ENCODE data around the gene ATXN1L.

The ATXN1L gene

DNA sequence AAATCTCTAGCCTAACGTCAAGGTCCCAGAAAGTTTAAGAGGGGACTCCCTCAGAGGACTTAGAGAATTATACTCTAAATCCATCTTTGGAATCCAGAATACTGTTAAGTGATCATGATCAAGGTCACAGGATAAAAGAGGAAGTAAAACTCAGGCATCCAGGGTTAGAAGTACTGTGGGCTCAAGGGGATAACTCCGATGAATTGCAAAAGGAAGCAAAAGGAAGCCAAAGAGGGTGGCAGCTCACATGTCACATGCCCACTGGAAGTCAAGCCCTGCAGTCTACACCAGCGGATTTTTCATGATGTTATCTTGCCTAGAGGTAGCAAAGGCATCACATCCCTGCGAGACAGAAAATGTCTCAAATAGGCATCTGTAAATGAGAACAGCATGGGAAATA is 34.4 kb downstream of the ATXN1L start:
- CTCF ChIA-PET = no interaction called here
- POLR2A ChIA-PET = no interaction called here
- no peak for DNase-seq (ENCODE audit: extremely low spot score)
- no peak for TF ChIP-seq FOXA1 (IDR thresholded peaks at IDR 0.05)
- no peak for TF ChIP-seq LEF1 (IDR thresholded peaks at IDR 0.05; ENCODE audit: borderline replicate concordance)
- no peak for TF ChIP-seq CTBP1 (IDR thresholded peaks at IDR 0.05; ENCODE audit: borderline replicate concordance)
- TF ChIP-seq FOXM1 (IDR thresholded peaks at IDR 0.05; ENCODE audit: borderline replicate concordance) = no peak
- TF ChIP-seq ZNF384 (IDR thresholded peaks at IDR 0.05) = no peak
- TF ChIP-seq TARDBP (IDR thresholded peaks at IDR 0.05) = no peak
- no peak for TF ChIP-seq FOXK2 (IDR thresholded peaks at IDR 0.05)
- no peak for TF ChIP-seq NFRKB (IDR thresholded peaks at IDR 0.05)
- no peak for TF ChIP-seq SUZ12 (IDR thresholded peaks at IDR 0.05)
- no peak for TF ChIP-seq BHLHE40 (IDR thresholded peaks at IDR 0.05; ENCODE audit: borderline replicate concordance)
- TF ChIP-seq PKNOX1 (IDR thresholded peaks at IDR 0.05) = no peak
- no peak for TF ChIP-seq SP1 (IDR thresholded peaks at IDR 0.05)

DNA sequence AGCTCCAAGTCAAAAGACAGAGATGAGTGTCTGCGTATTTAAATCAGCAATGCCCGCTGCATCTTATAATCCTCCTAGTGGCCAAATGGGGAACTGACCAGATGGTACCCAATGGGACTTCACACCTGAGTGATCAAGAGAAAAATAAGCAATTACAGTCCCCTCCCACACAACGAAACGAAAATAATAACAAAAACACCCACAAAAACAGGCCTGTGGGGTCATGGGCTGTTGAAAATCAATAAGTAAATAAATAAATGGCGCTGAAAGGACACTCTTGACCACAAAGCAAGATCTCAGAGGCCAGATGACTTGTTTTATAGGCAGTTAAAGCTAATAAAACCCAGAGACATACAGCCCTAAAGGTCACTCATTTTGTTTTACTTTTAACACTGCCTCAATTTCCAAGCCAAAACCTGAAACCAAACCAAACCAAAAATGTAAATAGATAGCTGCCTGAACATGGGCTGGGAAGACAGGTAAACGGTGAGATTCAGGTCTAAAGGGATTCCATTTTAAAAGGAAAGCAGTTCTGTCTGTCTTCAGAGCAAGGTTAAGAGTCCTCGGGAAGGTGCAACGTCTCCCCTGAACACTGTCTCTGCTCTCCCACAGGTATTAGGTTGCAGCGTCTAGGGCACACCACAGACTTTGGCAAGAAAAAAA is 36.9 kb downstream of the ATXN1L start:
- POLR2A ChIA-PET = interaction anchor here (0.6 to 3.5 kb wide), 9 partner anchors 10 to 211 kb away, joined by 3 to 19 read pairs (median 4); partner anchors contain the start of genes AP1G1, ATXN1L, DHX38 and IST1
- CTCF ChIA-PET = interaction anchor here (0.7 to 2.4 kb wide), 17 partner anchors 10 to 201 kb away, joined by 3 to 14 read pairs (median 3); partner anchors contain the start of gene ATXN1L
- peak; percentile 69 for DNase-seq (ENCODE audit: extremely low spot score)
- 0 out of 2 replicates have a peak, but pooled peaks have one; percentile 14 for TF ChIP-seq CTBP1 (IDR thresholded peaks at IDR 0.05; ENCODE audit: borderline replicate concordance)
- TF ChIP-seq ELF4 (IDR thresholded peaks at IDR 0.05) = no peak

GRCh38 chr16:71883168-71883848 is 37.5 kb downstream of the ATXN1L start:
- ChIA-PET CTCF (interaction anchor here (0.7 to 2.4 kb wide), 13 partner anchors 9 to 91 kb away, joined by 3 to 14 read pairs (median 3); partner anchors contain the start of gene ATXN1L), POLR2A (interaction anchor here (0.6 to 3.5 kb wide), 10 partner anchors 9 to 210 kb away, joined by 3 to 19 read pairs (median 4); partner anchors contain the start of genes AP1G1, ATXN1L, DHX38 and IST1)
- TF ChIP-seq CTBP1 (IDR thresholded peaks at IDR 0.05; ENCODE audit: borderline replicate concordance) = no peak
- peak; percentile 30 for DNase-seq (ENCODE audit: extremely low spot score)

DNA sequence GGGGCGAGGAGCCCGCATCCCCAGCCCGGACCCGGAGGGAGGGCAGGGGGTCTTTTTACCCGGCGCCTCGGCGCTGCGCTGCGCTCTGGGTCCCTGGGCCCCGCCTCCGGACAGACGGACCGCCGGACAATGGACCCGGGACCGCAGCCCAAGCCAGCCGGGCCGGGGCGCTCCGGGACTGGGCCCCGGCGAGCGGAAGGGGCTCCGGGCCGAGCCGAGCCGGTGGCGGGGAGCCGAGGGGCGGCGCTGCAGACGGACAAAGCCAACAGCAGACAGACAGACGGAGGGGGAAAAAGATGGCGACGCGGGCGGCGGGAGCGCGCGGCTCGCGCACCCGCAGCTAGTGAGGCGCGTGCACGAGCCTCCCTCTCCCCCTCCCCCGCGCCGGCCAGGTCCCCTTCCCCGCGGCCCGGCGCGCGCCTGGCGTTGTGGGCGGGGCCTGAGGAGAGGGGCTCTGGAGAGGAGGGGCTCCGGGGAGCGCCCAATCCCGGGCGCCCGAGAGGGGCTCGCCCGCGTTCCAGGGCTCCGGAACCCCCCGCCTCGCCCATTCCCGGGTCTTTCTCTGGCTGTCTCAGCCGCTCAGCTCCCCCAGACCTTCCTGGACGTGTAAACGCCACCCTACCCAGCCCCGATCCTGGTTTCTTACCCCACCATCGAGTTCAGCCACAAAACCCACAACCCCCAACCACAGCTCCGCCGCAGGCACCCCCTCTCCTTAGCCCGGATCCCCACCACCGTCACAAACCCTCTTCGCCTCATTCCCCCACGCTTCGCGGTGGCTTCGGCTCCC is 38.3 kb downstream of the ATXN1L start, which contains the start of gene ZNF821:
Gene ZNF821, minus strand, starts transcription at position 334 of the 790 bp plus-strand sequence. CDS start 4,236 bp downstream, outside the sequence.
- peak; percentile 83 for TF ChIP-seq L3MBTL2 (conservative IDR thresholded peaks at IDR 0.05)
- TF ChIP-seq ELF4 (IDR thresholded peaks at IDR 0.05) = no peak
- POLR2A ChIA-PET = interaction anchor here (0.6 to 3.5 kb wide), 10 partner anchors 9 to 210 kb away, joined by 3 to 19 read pairs (median 4); partner anchors contain the start of genes AP1G1, ATXN1L, DHX38 and IST1
- CTCF ChIA-PET = interaction anchor here (0.6 to 2.4 kb wide), 5 partner anchors 11 to 239 kb away, joined by 3 to 14 read pairs (median 8); no protein-coding TSS in a partner anchor
- peak; percentile 90 for DNase-seq (ENCODE audit: extremely low spot score)

GRCh38 chr16:71885261-71885650 is 39.5 kb downstream of the ATXN1L start:
- TF ChIP-seq ARNT (IDR thresholded peaks at IDR 0.05) = no peak
- TF ChIP-seq FOXK2 (IDR thresholded peaks at IDR 0.05) = no peak
- no peak for TF ChIP-seq BHLHE40 (IDR thresholded peaks at IDR 0.05; ENCODE audit: borderline replicate concordance)
- no peak for TF ChIP-seq LEF1 (IDR thresholded peaks at IDR 0.05; ENCODE audit: borderline replicate concordance)
- TF ChIP-seq SUZ12 (IDR thresholded peaks at IDR 0.05) = no peak
- ChIA-PET CTCF (interaction anchor here (0.6 kb wide), 1 partner anchor 139 kb away, joined by 3 read pairs; no protein-coding TSS in a partner anchor), POLR2A (interaction anchor here (1.3 kb wide), 1 partner anchor 9 kb away, joined by 5 read pairs; no protein-coding TSS in a partner anchor)
- DNase-seq (ENCODE audit: extremely low spot score) = no peak

GRCh38 chr16:71889147-71889546 is 43.4 kb downstream of the ATXN1L start:
- no peak for DNase-seq (ENCODE audit: extremely low spot score)
- CTCF ChIA-PET = no interaction called here
- POLR2A ChIA-PET = no interaction called here
- TF ChIP-seq HDGF (IDR thresholded peaks at IDR 0.05; ENCODE audit: borderline replicate concordance) (no peak), PKNOX1 (IDR thresholded peaks at IDR 0.05) (no peak), SUZ12 (IDR thresholded peaks at IDR 0.05) (no peak), FOXA1 (IDR thresholded peaks at IDR 0.05) (no peak), ELF4 (IDR thresholded peaks at IDR 0.05) (no peak), ARNT (IDR thresholded peaks at IDR 0.05) (no peak), LEF1 (IDR thresholded peaks at IDR 0.05; ENCODE audit: borderline replicate concordance) (no peak), TARDBP (IDR thresholded peaks at IDR 0.05) (no peak), CTBP1 (IDR thresholded peaks at IDR 0.05; ENCODE audit: borderline replicate concordance) (no peak), L3MBTL2 (conservative IDR thresholded peaks at IDR 0.05) (no peak), ZNF384 (IDR thresholded peaks at IDR 0.05) (no peak), BHLHE40 (IDR thresholded peaks at IDR 0.05; ENCODE audit: borderline replicate concordance) (no peak), NFRKB (IDR thresholded peaks at IDR 0.05) (no peak), FOXM1 (IDR thresholded peaks at IDR 0.05; ENCODE audit: borderline replicate concordance) (no peak), SP1 (IDR thresholded peaks at IDR 0.05) (no peak), FOXK2 (IDR thresholded peaks at IDR 0.05) (no peak)

All from HEK293T (cell line).